Thyroid gland (tissue), 4 donors: ENCODE measurements around the gene GLB1L3.

Experiments used
- CTCF ChIP-seq, 6 experiments: fragments of 200-600 bp in 3 of 6; fragments of 450-650 bp in 3 of 6; sonication (generic) in 3 of 6; IDR thresholded peaks; one replicate each; pipeline ENCODE4 v1.5.1; 2016 to 2019; ENCODE audit warnings: antibody characterized with exemption in 6 of 6, mild to moderate bottlenecking in 2 of 6, inconsistent platforms in 1 of 6, moderate library complexity in 1 of 6
- POLR2A ChIP-seq, 2 donors: fragments of 450-650 bp; IDR thresholded peaks; one replicate each; pipeline ENCODE4 v1.6.1; 2017; ENCODE audit warnings: antibody characterized with exemption in 2 of 2, mild to moderate bottlenecking in 2 of 2, moderate library complexity in 1 of 2

- TF ChIP-seq CTCF (IDR thresholded peaks at IDR 0.05) (no peak), POLR2A (IDR thresholded peaks at IDR 0.05) (no peak)
Observed at GRCh38 chr11:134364261-134364660, 88.1 kb downstream of the GLB1L3 start.
